NK-92 (cell line): ENCODE results near the gene AOPEP.
"Not testable (repeated sequence)": the region's sequence is repeated elsewhere in the genome, so short reads cannot be mapped to it uniquely, and the experiment has no call there.

Experiments
- DNase-seq: peaks from one replicate; lab custom pipeline; 2025; ENCODE audit not compliant: unreplicated experiment; lab: John Stamatoyannopoulos, UW

Gene AOPEP

DNA sequence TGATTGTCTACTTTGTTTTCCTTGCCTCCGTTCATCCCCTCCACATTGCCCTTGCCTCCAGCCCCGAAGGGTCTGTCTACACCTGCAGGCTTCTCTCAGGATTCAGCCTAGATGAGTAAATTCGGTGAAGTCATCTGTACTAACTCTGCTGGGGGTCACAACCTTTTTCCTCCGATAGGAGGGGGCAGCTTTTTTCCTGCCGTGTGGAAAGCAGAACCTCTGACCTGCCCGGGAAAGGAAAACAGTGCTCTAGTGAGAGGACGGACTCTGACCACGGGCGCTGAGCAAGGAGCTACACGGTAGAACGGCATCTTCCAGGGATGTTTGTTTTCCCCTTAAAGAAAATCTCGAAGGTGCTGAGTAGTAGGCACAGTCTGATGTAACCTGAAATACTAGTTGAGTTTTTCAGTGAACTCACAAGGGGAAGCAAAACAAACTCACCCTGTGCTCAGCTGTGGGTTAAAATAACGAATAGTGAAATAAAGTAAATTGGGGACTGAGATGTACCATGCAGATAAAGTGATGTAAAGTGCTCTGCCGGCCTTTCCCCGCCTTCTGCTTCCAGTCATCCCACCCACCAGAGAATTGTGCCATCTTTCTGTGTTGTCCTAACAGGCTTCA, 281.8 kb downstream of the AOPEP start:
- DNase-seq, result no peak

- no peak for DNase-seq
Measured at GRCh38 chr9:95009459-95009858, 283.0 kb downstream of the AOPEP start.

DNA sequence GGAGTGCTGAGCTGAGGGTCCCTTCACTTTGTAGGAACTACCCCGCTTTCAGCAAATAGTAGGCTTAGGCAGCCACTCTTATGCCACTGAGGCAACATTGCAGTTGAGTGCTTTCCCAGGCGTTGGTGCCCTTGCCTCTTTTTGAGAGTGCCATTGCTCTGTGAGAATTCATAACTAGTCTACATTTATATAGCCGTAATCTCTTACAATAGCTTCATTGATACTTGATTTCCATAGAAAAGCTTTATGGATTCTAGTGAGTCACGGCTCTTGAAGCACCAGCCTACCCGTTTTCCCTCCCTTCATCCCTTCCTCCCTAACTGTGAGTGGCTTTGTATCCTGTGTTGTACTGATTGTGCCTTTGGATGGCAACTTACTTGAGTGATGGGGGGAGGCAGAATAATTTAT, 283.9 kb downstream of the AOPEP start:
- DNase-seq, result no peak

- DNase-seq, result no peak
Measured at GRCh38 chr9:95012035-95012708, 285.7 kb downstream of the AOPEP start.

DNA sequence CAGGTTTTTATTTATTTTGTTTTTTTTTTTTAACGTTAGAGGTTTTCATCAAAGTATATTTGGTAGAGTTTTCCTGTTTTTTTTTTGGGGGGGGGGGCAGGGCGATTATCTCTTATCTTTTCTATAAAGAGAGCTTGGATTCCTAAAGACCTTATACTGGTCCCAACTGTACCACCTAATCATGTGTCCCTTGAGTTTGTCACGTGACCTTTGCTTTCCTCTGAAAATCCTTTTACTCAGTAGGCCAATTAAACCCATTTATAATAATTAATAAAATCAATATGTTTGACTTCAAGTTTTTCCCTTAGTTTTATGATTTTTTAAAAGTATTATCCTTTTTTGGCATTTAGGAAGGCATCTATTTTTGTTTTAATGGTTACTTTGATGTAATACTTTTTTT, 286.4 kb downstream of the AOPEP start:
- no peak for DNase-seq

- no peak for DNase-seq
Measured at GRCh38 chr9:95014917-95015316, 288.4 kb downstream of the AOPEP start.

GRCh38 chr9:95015569-95015968, 289.1 kb downstream of the AOPEP start:
- DNase-seq, result no peak

DNA sequence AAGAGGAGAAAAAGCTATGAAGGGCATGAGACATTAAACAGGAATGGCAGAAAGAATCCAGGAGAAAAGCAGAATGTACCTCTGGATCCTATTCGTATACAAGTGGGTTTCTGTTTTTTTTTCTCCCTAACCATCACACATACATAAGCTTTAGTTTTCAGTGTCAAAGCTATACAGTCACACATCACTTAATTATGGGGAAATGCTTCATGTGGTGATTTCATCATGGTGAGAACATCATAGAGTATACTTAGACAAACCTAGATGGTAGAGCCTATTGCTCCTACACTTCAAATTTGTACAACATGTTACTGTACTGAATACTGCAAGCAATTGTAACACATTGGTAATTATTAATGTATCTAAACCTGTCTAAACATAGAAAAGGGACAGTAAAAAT, 290.6 kb downstream of the AOPEP start:
- no peak for DNase-seq

- DNase-seq, result no peak
Measured at GRCh38 chr9:95017661-95018060, 291.2 kb downstream of the AOPEP start.

DNA sequence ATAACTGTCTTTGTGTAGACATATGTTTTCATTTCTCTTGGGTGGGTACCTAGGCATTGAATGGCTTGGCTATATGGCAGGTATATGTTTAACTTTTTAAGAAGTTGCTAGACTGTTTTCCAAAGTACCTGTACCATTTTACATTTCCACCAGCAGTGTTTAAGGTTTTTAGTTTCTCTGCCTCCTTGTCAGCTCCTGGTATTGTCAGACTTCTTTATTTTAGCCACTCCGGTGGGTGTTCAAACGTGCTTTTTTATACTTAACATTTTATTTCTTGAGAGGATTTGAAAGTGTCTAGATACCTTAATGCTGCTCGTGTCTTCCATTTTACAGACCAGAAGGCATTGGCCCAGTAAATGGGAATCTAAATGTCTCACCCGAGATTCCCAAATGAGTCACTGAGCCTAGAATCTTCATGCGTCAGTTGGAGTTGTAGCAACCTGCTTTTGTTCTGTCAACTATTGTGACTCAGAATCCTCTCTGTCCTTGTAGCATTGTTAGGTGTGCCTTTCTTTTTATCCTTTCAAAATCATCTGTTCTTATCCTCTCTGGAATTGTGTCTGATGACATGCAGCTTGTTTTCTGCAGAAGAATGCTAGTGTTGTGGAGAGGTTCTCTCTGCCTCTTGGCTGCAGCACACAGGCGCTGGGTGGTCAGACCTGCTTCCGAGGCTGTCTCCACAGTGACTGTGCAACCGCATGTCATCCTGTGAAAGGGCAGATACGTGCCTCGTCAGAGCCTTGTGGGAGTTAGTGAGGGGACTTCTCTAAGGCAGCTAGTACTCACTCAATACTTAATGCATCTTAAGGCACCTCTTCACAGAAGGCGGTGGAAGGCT, 291.8 kb downstream of the AOPEP start:
- DNase-seq, result no peak

DNA sequence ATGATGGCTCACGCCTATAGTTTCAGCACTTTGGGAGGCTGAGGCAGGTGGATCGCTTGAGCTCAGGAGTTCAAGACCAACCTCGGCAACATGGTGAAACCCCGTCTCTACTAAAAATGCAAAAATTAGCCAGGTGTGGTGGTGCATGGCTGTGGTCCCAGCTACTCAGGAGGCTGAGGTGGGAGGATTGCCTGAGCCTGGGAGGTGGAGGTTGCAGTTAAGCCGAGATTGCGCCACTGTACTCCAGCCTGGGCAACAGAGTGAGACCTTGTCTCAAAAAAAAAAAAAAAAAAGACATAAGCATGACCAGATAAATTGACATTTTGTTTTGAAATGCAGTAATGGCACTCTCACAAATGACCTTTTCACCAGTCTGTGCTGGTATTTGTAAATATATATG, 294.1 kb downstream of the AOPEP start:
- DNase-seq, result not testable (repeated sequence)

DNA sequence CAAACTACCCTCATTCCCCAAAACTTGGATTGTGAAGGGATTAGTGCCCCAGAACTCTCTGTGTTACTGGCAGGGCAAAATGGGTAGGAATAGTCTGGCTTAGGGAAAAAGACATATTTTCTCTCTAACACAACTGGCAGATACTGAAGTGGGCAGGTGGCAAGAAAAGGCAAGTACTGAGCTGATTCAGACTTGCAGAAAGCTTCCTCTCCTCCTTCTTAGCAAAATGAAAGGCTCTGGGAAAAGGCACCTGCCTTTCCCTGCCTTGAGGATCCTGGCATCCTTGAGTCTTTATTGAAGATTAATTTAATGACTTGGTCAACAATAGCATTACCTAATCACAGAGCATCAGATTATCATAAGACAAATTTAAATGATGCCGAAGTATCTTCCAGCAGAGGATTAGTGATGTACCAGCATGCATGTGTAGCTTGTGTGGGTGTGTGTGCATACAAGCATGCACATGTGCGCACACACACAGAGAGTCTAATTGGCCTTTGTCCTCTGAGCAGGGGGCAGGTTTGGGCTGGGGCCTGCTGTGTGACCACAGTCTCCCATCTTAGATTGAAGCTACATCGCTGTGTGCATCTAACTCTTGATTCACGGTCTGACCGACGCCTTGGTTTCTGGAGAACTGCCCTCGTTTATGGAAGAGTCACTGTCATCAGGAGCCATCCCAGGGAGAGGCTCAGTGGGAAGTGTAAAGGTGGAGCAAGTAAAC, 294.8 kb downstream of the AOPEP start:
- DNase-seq, result no peak

- no peak for DNase-seq
Measured at GRCh38 chr9:95022657-95023056, 296.2 kb downstream of the AOPEP start.

- no peak for DNase-seq
Measured at GRCh38 chr9:95023217-95024003, 296.9 kb downstream of the AOPEP start.

- no peak for DNase-seq
Measured at GRCh38 chr9:95024097-95024671, 297.7 kb downstream of the AOPEP start.

DNA sequence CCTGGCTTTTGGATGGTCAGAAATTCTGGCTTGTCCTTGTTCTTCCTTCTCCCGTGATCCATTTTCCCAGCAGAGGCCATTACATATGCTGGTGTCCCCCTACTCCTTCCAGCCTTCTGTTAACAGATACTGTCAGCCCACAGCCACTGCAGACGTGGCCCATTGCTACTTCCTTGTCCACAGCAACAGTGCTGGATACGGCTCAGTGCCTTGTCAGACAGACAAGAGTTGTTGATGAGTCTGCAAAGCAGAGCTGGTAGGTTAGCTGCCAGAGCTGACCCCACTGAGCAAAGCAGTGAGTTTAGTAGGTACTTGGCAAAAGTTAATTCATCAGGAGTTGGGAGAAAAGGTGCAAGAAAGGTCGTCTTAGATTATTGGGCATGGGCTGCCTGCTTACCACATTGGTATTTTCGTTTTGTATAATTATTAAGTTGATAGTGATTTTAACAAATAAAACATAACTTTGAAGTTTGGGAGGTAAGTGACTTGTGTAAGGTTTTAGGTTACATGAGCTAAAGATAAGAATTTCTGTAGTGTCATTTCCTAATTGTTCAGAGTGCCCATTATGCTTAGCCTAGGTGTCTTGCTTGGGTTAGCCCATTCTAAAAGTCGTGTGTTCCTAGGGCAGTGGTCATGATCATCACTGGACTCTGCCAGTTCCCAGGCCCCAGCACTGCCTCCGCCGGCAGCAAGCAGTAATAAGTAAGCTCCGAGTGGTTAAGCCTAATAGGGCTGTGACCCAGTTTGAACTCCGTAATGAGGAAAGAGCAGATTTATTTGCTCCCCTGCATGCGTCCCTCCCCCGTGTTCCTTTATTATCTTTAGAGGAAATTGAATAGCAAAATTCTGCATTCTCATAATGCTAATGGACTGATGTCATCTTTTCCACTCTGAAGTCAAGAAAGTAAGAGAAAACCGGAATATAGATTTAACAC, 299.0 kb downstream of the AOPEP start:
- DNase-seq, result no peak

DNA sequence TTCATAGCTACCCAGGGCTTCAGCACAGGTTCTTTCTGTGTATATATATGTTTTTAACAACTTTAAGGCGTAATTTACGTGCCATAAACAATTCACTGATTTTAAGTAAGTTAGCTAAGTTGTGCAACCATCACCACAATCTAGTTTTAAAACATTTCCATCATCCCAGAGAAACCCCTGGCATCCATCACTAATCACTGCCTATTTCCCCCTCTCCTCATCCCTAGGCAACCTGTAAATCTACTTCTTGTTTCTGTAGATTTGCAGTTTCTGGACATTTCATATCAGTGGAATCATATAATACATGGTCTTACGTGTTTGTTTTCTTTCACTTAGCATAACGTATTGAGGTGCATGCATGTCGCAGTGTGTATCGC, 299.6 kb downstream of the AOPEP start:
- no peak for DNase-seq

- no peak for DNase-seq
Measured at GRCh38 chr9:95027914-95028852, 301.7 kb downstream of the AOPEP start.
